ENCODE data around the gene DEFB114. TPM values are rescaled to one million over a fixed set of nuclear protein-coding genes. Genes with fewer than 3 reads are reported as not detected.

The DEFB114 gene
- total RNA-seq, 6 donors from 2014 or later, result not detected

- peaks cover 0 to 3% (median 0%) of the 10 kb centered on the region in 4 donors for H3K9me3 ChIP-seq
- no peaks in the 10 kb centered on the region for H3K27me3 ChIP-seq
- H3K27ac ChIP-seq, result no peak overlapping the region
- no peaks in the 10 kb centered on the region for H3K36me3 ChIP-seq
- no peaks in the 10 kb centered on the region for H3K4me1 ChIP-seq
- TF ChIP-seq POLR2AphosphoS5 (IDR thresholded peaks at IDR 0.05), result no peak
- TF ChIP-seq POLR2A (IDR thresholded peaks at IDR 0.05), result no peak
- no peak for TF ChIP-seq CTCF (IDR thresholded peaks at IDR 0.05)
- 62 to 80% methylated on average over 1 of the region's 1 CpG for WGBS, 2 donors
- H3K4me3 ChIP-seq, result no peak overlapping the region
- no peak for DNase-seq
- no peak for ATAC-seq (ENCODE audit: low FRiP score in 2 of 2)
Observed at GRCh38 chr6:49958180-49958579, 5.8 kb downstream of the DEFB114 start.

- Histone ChIP-seq H3K27ac (no peak overlapping the region), H3K4me1 (no peaks in the 10 kb centered on the region), H3K9me3 (peaks cover 0 to 3% (median 0%) of the 10 kb centered on the region in 4 donors), H3K4me3 (no peak overlapping the region), H3K27me3 (no peaks in the 10 kb centered on the region), H3K36me3 (no peaks in the 10 kb centered on the region)
- DNase-seq (no peak), ATAC-seq (ENCODE audit: low FRiP score in 2 of 2) (no peak)
- TF ChIP-seq CTCF (IDR thresholded peaks at IDR 0.05), result no peak
- TF ChIP-seq POLR2AphosphoS5 (IDR thresholded peaks at IDR 0.05), result no peak
- TF ChIP-seq POLR2A (IDR thresholded peaks at IDR 0.05), result no peak
- no peak for TF ChIP-seq EP300 (IDR thresholded peaks at IDR 0.05)
Observed at GRCh38 chr6:49955847-49956246, 8.1 kb downstream of the DEFB114 start.

- no peak overlapping the region for H3K4me3 ChIP-seq
- TF ChIP-seq POLR2A (IDR thresholded peaks at IDR 0.05) (no peak), CTCF (IDR thresholded peaks at IDR 0.05) (no peak), POLR2AphosphoS5 (IDR thresholded peaks at IDR 0.05) (no peak), EP300 (IDR thresholded peaks at IDR 0.05) (no peak)
- WGBS, 2 donors, result 58 to 63% methylated on average over 2 of the region's 2 CpGs
- no peak for DNase-seq
- no peaks in the 10 kb centered on the region for H3K9me3 ChIP-seq
- H3K27me3 ChIP-seq, result no peaks in the 10 kb centered on the region
- no peaks in the 10 kb centered on the region for H3K4me1 ChIP-seq
- no peak for ATAC-seq (ENCODE audit: low FRiP score in 2 of 2)
- H3K36me3 ChIP-seq, result no peaks in the 10 kb centered on the region
- H3K27ac ChIP-seq, result no peak overlapping the region
Observed at GRCh38 chr6:49951926-49952325, 12.0 kb downstream of the DEFB114 start.

GRCh38 chr6:49950415-49950751, 13.6 kb downstream of the DEFB114 start:
- DNase-seq, result no peak
- H3K27me3 ChIP-seq, result no peaks in the 10 kb centered on the region
- H3K4me1 ChIP-seq, result no peaks in the 10 kb centered on the region
- WGBS, 2 donors, result 95% methylated on average over 2 of the region's 2 CpGs
- no peak overlapping the region for H3K27ac ChIP-seq
- no peaks in the 10 kb centered on the region for H3K9me3 ChIP-seq
- H3K4me3 ChIP-seq, result no peak overlapping the region
- TF ChIP-seq CTCF (IDR thresholded peaks at IDR 0.05) (no peak), POLR2AphosphoS5 (IDR thresholded peaks at IDR 0.05) (no peak), EP300 (IDR thresholded peaks at IDR 0.05) (no peak), POLR2A (IDR thresholded peaks at IDR 0.05) (no peak)
- no peak for ATAC-seq (ENCODE audit: low FRiP score in 2 of 2)
- H3K36me3 ChIP-seq, result no peaks in the 10 kb centered on the region

GRCh38 chr6:49949062-49949461, 14.9 kb downstream of the DEFB114 start:
- ATAC-seq (ENCODE audit: low FRiP score in 2 of 2) (no peak), DNase-seq (no peak)
- Histone ChIP-seq H3K27me3 (no peaks in the 10 kb centered on the region), H3K36me3 (no peaks in the 10 kb centered on the region), H3K4me3 (no peak overlapping the region), H3K9me3 (no peaks in the 10 kb centered on the region), H3K4me1 (no peaks in the 10 kb centered on the region), H3K27ac (no peak overlapping the region)
- TF ChIP-seq CTCF (IDR thresholded peaks at IDR 0.05), result no peak
- no peak for TF ChIP-seq POLR2AphosphoS5 (IDR thresholded peaks at IDR 0.05)
- no peak for TF ChIP-seq EP300 (IDR thresholded peaks at IDR 0.05)
- TF ChIP-seq POLR2A (IDR thresholded peaks at IDR 0.05), result no peak
- 81 to 82% methylated on average over 4 of the region's 4 CpGs for WGBS, 2 donors

Measured in upper lobe of left lung (tissue), 6 donors.